ENCODE data around the gene KRT82.

DNA sequence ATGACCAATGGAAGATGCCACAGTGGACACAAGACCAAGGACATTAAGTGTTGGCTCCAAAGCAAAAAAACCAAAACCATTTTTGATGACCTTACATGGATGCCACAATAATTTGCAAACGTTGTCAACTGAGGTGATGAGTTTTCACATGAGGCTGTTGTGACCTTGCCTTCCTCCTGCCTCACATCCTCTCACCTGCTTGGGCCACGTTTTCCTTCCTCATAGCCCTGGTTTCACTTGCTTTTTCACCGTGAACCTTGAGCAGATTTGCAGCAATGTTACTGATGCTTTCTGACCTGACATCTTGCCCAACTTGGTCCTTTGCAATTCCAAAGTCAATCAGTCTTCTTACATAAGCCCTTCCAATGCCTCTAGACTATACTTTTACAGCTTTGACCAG, 42.1 kb upstream of the KRT82 start:
- TF ChIP-seq POLR2A (IDR thresholded peaks at IDR 0.05): no peak
- TF ChIP-seq, protein P1, sequence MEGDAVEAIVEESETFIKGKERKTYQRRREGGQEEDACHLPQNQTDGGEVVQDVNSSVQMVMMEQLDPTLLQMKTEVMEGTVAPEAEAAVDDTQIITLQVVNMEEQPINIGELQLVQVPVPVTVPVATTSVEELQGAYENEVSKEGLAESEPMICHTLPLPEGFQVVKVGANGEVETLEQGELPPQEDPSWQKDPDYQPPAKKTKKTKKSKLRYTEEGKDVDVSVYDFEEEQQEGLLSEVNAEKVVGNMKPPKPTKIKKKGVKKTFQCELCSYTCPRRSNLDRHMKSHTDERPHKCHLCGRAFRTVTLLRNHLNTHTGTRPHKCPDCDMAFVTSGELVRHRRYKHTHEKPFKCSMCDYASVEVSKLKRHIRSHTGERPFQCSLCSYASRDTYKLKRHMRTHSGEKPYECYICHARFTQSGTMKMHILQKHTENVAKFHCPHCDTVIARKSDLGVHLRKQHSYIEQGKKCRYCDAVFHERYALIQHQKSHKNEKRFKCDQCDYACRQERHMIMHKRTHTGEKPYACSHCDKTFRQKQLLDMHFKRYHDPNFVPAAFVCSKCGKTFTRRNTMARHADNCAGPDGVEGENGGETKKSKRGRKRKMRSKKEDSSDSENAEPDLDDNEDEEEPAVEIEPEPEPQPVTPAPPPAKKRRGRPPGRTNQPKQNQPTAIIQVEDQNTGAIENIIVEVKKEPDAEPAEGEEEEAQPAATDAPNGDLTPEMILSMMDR (IDR thresholded peaks at IDR 0.05): no peak

Measured in lower leg skin (tissue), 3 donors.